ENCODE data around the gene RBM12. TPM values are rescaled to one million over a fixed set of nuclear protein-coding genes. Genes with fewer than 3 reads are reported as not detected.

The RBM12 gene
- total RNA-seq, 1 donor from 2014 or later, result 38.6 TPM

- Histone ChIP-seq H3K27me3 (ENCODE audit: control insufficient read depth in 3 of 3, insufficient read depth in 3 of 3, low read length in 3 of 3) (peaks cover 0 to 25% (median 13%) of the 10 kb centered on the region in 3 donors), H3K36me3 (ENCODE audit: control insufficient read depth in 3 of 3, insufficient read depth in 3 of 3, low read length in 3 of 3) (no peaks in the 10 kb centered on the region), H3K4me1 (ENCODE audit: control insufficient read depth in 3 of 3, insufficient read depth in 3 of 3, low read length in 3 of 3) (peaks cover 28 to 40% (median 33%) of the 10 kb centered on the region in 3 donors), H3K9me3 (ENCODE audit: control insufficient read depth in 3 of 3, low read length in 3 of 3) (no peaks in the 10 kb centered on the region), H3K27ac (ENCODE audit: low read depth, low read length) (peak within 1 kb of the TSS; percentile 63), H3K4me3 (ENCODE audit: low read length in 3 of 3) (peak within 1 kb of the TSS; percentile 66 to 72 (median 71)), H3K9ac (ENCODE audit: low read depth in 1 of 3, low read length in 3 of 3) (peak within 1 kb of the TSS; percentile 61 to 72 (median 64))
These were observed 48.8 kb downstream of the RBM12 start, which contains the start of gene SPAG4 for GRCh38 chr20:35615667-35616464. Gene SPAG4 (plus strand): TSS chr20:35615829. CDS start chr20:35616004, 175 bp downstream.

- peaks cover 4 to 7% (median 7%) of the 10 kb centered on the region in 3 donors for H3K4me1 ChIP-seq (ENCODE audit: control insufficient read depth in 3 of 3, insufficient read depth in 3 of 3, low read length in 3 of 3)
- no peaks in the 10 kb centered on the region for H3K36me3 ChIP-seq (ENCODE audit: control insufficient read depth in 3 of 3, insufficient read depth in 3 of 3, low read length in 3 of 3)
- H3K9ac ChIP-seq (ENCODE audit: low read depth in 1 of 3, low read length in 3 of 3), result no peak overlapping the region
- peaks cover 0 to 7% (median 6%) of the 10 kb centered on the region in 3 donors for H3K27me3 ChIP-seq (ENCODE audit: control insufficient read depth in 3 of 3, insufficient read depth in 3 of 3, low read length in 3 of 3)
- H3K27ac ChIP-seq (ENCODE audit: low read depth, low read length), result no peak overlapping the region
- no peak overlapping the region for H3K4me3 ChIP-seq (ENCODE audit: low read length in 3 of 3)
- H3K9me3 ChIP-seq (ENCODE audit: control insufficient read depth in 3 of 3, low read length in 3 of 3), result no peaks in the 10 kb centered on the region
These were observed 53.2 kb downstream of the RBM12 start for GRCh38 chr20:35611482-35611881.

- Histone ChIP-seq H3K9me3 (ENCODE audit: control insufficient read depth in 3 of 3, low read length in 3 of 3) (no peaks in the 10 kb centered on the region), H3K4me1 (ENCODE audit: control insufficient read depth in 3 of 3, insufficient read depth in 3 of 3, low read length in 3 of 3) (peaks cover 4 to 6% (median 5%) of the 10 kb centered on the region in 3 donors), H3K9ac (ENCODE audit: low read depth in 1 of 3, low read length in 3 of 3) (no peak overlapping the region)
These were observed 53.8 kb downstream of the RBM12 start for GRCh38 chr20:35610833-35611427.

GRCh38 chr20:35607003-35607735 lies 57.5 kb downstream of the RBM12 start:
- peaks cover 0 to 5% (median under 1%) of the 10 kb centered on the region in 3 donors for H3K27me3 ChIP-seq (ENCODE audit: control insufficient read depth in 3 of 3, insufficient read depth in 3 of 3, low read length in 3 of 3)
- peaks cover 0 to 1% (median 0%) of the 10 kb centered on the region in 3 donors for H3K4me1 ChIP-seq (ENCODE audit: control insufficient read depth in 3 of 3, insufficient read depth in 3 of 3, low read length in 3 of 3)
- H3K9ac ChIP-seq (ENCODE audit: low read depth in 1 of 3, low read length in 3 of 3), result no peak overlapping the region
- H3K36me3 ChIP-seq (ENCODE audit: control insufficient read depth in 3 of 3, insufficient read depth in 3 of 3, low read length in 3 of 3), result no peaks in the 10 kb centered on the region
- no peak overlapping the region for H3K27ac ChIP-seq (ENCODE audit: low read depth, low read length)
- no peak overlapping the region for H3K4me3 ChIP-seq (ENCODE audit: low read length in 3 of 3)
- no peaks in the 10 kb centered on the region for H3K9me3 ChIP-seq (ENCODE audit: control insufficient read depth in 3 of 3, low read length in 3 of 3)

More at GRCh38 chr20:35610833-35611427, 53.8 kb downstream of the RBM12 start:
- no peak overlapping the region for H3K4me3 ChIP-seq (ENCODE audit: low read length in 3 of 3)
- no peak overlapping the region for H3K27ac ChIP-seq (ENCODE audit: low read depth, low read length)
- peaks cover under 1 to 7% (median 6%) of the 10 kb centered on the region in 3 donors for H3K27me3 ChIP-seq (ENCODE audit: control insufficient read depth in 3 of 3, insufficient read depth in 3 of 3, low read length in 3 of 3)
- no peaks in the 10 kb centered on the region for H3K36me3 ChIP-seq (ENCODE audit: control insufficient read depth in 3 of 3, insufficient read depth in 3 of 3, low read length in 3 of 3)

GRCh38 chr20:35606127-35606526 lies 58.6 kb downstream of the RBM12 start:
- Histone ChIP-seq H3K27me3 (ENCODE audit: control insufficient read depth in 3 of 3, insufficient read depth in 3 of 3, low read length in 3 of 3) (peaks cover 2 to 6% (median 3%) of the 10 kb centered on the region in 3 donors), H3K36me3 (ENCODE audit: control insufficient read depth in 3 of 3, insufficient read depth in 3 of 3, low read length in 3 of 3) (no peaks in the 10 kb centered on the region), H3K9ac (ENCODE audit: low read depth in 1 of 3, low read length in 3 of 3) (no peak overlapping the region), H3K4me3 (ENCODE audit: low read length in 3 of 3) (no peak overlapping the region), H3K9me3 (ENCODE audit: control insufficient read depth in 3 of 3, low read length in 3 of 3) (no peaks in the 10 kb centered on the region), H3K4me1 (ENCODE audit: control insufficient read depth in 3 of 3, insufficient read depth in 3 of 3, low read length in 3 of 3) (peaks cover 2 to 12% (median 8%) of the 10 kb centered on the region in 3 donors), H3K27ac (ENCODE audit: low read depth, low read length) (no peak overlapping the region)

- no peaks in the 10 kb centered on the region for H3K36me3 ChIP-seq (ENCODE audit: control insufficient read depth in 3 of 3, insufficient read depth in 3 of 3, low read length in 3 of 3)
- H3K27me3 ChIP-seq (ENCODE audit: control insufficient read depth in 3 of 3, insufficient read depth in 3 of 3, low read length in 3 of 3), result peaks cover 11 to 15% (median 15%) of the 10 kb centered on the region in 3 donors
- H3K4me3 ChIP-seq (ENCODE audit: low read length in 3 of 3), result no peak overlapping the region
- no peak overlapping the region for H3K27ac ChIP-seq (ENCODE audit: low read depth, low read length)
- no peaks in the 10 kb centered on the region for H3K9me3 ChIP-seq (ENCODE audit: control insufficient read depth in 3 of 3, low read length in 3 of 3)
- peaks cover 9 to 19% (median 15%) of the 10 kb centered on the region in 3 donors for H3K4me1 ChIP-seq (ENCODE audit: control insufficient read depth in 3 of 3, insufficient read depth in 3 of 3, low read length in 3 of 3)
- no peak overlapping the region for H3K9ac ChIP-seq (ENCODE audit: low read depth in 1 of 3, low read length in 3 of 3)
These were observed 60.3 kb downstream of the RBM12 start for GRCh38 chr20:35604449-35604747.

GRCh38 chr20:35603695-35604448 lies 60.8 kb downstream of the RBM12 start:
- Histone ChIP-seq H3K36me3 (ENCODE audit: control insufficient read depth in 3 of 3, insufficient read depth in 3 of 3, low read length in 3 of 3) (no peaks in the 10 kb centered on the region), H3K9ac (ENCODE audit: low read depth in 1 of 3, low read length in 3 of 3) (no peak overlapping the region), H3K4me1 (ENCODE audit: control insufficient read depth in 3 of 3, insufficient read depth in 3 of 3, low read length in 3 of 3) (peaks cover 9 to 19% (median 15%) of the 10 kb centered on the region in 3 donors), H3K9me3 (ENCODE audit: control insufficient read depth in 3 of 3, low read length in 3 of 3) (no peaks in the 10 kb centered on the region), H3K4me3 (ENCODE audit: low read length in 3 of 3) (no peak overlapping the region), H3K27me3 (ENCODE audit: control insufficient read depth in 3 of 3, insufficient read depth in 3 of 3, low read length in 3 of 3) (peaks cover 11 to 17% (median 15%) of the 10 kb centered on the region in 3 donors), H3K27ac (ENCODE audit: low read depth, low read length) (no peak overlapping the region)

- H3K9me3 ChIP-seq (ENCODE audit: control insufficient read depth in 3 of 3, low read length in 3 of 3), result no peaks in the 10 kb centered on the region
- no peak overlapping the region for H3K9ac ChIP-seq (ENCODE audit: low read depth in 1 of 3, low read length in 3 of 3)
- no peak overlapping the region for H3K4me3 ChIP-seq (ENCODE audit: low read length in 3 of 3)
- no peaks in the 10 kb centered on the region for H3K36me3 ChIP-seq (ENCODE audit: control insufficient read depth in 3 of 3, insufficient read depth in 3 of 3, low read length in 3 of 3)
- peaks cover 11 to 17% (median 15%) of the 10 kb centered on the region in 3 donors for H3K27me3 ChIP-seq (ENCODE audit: control insufficient read depth in 3 of 3, insufficient read depth in 3 of 3, low read length in 3 of 3)
- H3K4me1 ChIP-seq (ENCODE audit: control insufficient read depth in 3 of 3, insufficient read depth in 3 of 3, low read length in 3 of 3), result peaks cover 9 to 19% (median 15%) of the 10 kb centered on the region in 3 donors
- H3K27ac ChIP-seq (ENCODE audit: low read depth, low read length), result no peak overlapping the region
These were observed 61.7 kb downstream of the RBM12 start for GRCh38 chr20:35602851-35603495.

GRCh38 chr20:35601990-35602389 lies 62.7 kb downstream of the RBM12 start:
- peaks cover 11 to 17% (median 15%) of the 10 kb centered on the region in 3 donors for H3K27me3 ChIP-seq (ENCODE audit: control insufficient read depth in 3 of 3, insufficient read depth in 3 of 3, low read length in 3 of 3)
- no peaks in the 10 kb centered on the region for H3K9me3 ChIP-seq (ENCODE audit: control insufficient read depth in 3 of 3, low read length in 3 of 3)
- peak overlapping the region; percentile 67 to 73 (median 70) for H3K4me3 ChIP-seq (ENCODE audit: low read length in 3 of 3)
- no peaks in the 10 kb centered on the region for H3K36me3 ChIP-seq (ENCODE audit: control insufficient read depth in 3 of 3, insufficient read depth in 3 of 3, low read length in 3 of 3)
- H3K9ac ChIP-seq (ENCODE audit: low read depth in 1 of 3, low read length in 3 of 3), result peak overlapping the region in 2 of 3 donors; percentile 50 to 78
- peaks cover 9 to 19% (median 15%) of the 10 kb centered on the region in 3 donors for H3K4me1 ChIP-seq (ENCODE audit: control insufficient read depth in 3 of 3, insufficient read depth in 3 of 3, low read length in 3 of 3)
- H3K27ac ChIP-seq (ENCODE audit: low read depth, low read length), result no peak overlapping the region

Data from skeletal muscle tissue (tissue), 4 donors.